GM21737 (cell line): ENCODE data around the gene P2RY6.

Experiments used
- ATAC-seq: cut with Tn5 transposase; IDR thresholded peaks from one replicate; pipeline ENCODE4 v1.9.1; 2021; ENCODE audit warnings: mild to moderate bottlenecking, moderate library complexity; ENCODE audit not compliant: unreplicated experiment

Gene P2RY6

DNA sequence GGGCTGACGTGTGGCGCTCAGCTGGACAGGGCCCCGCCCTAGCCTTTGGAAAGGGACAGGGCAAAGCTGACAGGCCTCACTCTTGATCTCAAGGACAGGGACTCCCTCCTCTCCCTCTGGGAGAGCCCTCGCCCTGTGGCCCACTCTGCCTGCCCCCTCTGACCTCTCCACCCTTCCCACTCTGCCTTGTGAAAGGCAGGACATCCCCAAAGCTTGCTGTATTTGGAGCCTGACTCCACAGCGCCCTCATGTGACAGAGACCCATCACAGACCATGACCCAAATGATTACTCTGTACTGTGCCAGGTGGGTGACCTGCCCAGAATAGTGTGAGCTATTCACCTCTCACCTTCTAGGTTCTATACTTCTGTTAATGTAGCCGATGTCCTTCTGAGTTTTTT is 35.3 kb upstream of the P2RY6 start:
- no peak for ATAC-seq

DNA sequence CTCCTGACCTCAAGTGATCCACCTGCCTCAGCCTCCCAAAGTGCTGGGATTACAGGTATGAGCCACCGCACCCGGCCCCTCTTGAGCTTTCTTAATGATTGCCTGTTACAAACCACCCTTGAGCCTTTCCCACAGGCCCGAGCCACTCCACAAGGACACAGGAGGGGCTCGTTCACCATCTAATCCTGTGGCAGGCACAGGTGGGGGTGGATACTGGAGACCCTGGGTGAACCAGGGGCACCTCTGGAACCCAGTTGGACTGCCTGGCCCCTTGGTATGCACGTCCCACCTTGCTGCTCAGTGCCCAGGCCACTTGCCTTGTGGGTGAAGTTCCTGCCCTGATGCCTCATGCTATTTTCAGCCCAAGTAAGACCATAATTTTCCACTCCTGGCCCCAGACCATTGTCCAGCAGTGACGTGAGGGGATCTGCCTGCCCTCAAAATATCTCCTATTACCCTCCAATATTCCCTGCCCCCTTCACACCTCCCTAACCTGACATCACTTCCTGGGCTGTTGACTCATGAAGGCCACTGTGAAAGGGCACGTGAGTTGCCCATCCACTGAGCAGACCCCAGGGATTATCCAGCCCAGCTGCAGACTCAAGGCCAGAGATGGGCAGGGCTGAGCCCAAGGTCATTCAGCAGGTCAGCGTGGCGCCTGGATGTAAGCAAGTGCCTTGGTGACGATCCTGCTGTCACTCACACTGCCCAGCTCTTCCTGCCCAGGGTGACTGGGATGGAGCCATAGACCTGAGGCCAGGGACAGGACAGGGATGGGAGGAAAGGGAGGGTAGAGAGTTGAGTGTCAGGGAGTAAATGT is 34.5 kb upstream of the P2RY6 start:
- no peak for ATAC-seq

DNA sequence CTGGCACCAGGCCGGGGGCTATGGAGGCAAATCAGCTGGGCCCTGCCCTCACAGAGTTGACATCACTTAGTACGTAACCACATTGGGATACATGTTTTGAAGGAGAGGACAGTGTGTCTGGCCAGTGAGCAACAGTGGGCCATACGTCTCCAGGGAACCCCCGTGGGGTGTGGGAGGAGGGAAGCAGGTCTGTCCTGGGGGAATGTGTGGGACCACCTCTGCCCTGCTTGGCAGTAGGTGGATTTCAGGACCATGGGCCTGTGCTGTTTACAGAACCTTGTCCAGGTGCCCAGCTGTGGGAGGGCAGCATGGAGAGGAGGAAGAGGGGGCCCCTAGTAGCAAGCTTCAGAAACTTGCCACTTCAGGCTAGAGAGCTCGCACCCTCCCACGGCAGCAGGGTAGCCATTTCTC is 33.0 kb upstream of the P2RY6 start:
- ATAC-seq, result no peak

DNA sequence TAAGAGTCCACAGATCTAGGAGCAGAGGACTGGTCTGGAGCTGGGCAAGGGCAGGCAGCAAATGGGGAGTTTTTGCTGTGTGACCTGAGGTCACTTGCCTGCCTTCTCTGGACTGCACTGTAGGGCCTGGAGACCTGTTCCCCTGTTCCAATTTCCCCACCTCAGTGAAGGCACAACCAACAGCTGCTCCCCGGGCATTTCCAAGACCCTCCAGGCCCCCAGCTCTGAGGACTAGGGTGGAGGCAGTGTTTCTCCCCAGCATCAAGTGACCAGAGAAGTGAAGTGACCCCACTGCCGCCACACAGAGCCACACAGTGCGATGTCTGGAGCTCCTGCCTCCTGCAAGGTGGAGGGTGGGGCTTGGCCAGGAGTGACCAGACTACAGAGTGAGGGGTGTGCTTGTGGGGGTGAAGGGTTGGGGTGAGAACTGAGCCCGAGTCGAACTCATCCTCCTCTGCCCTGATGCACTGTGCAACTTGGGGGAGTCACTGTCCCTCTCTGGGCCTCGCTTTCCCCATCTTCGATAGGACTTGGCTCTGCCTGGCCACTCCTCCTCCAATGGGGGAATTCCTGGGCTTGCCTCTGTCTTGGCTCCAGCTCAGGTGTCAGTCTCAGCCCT is 32.5 kb upstream of the P2RY6 start:
- no peak for ATAC-seq

DNA sequence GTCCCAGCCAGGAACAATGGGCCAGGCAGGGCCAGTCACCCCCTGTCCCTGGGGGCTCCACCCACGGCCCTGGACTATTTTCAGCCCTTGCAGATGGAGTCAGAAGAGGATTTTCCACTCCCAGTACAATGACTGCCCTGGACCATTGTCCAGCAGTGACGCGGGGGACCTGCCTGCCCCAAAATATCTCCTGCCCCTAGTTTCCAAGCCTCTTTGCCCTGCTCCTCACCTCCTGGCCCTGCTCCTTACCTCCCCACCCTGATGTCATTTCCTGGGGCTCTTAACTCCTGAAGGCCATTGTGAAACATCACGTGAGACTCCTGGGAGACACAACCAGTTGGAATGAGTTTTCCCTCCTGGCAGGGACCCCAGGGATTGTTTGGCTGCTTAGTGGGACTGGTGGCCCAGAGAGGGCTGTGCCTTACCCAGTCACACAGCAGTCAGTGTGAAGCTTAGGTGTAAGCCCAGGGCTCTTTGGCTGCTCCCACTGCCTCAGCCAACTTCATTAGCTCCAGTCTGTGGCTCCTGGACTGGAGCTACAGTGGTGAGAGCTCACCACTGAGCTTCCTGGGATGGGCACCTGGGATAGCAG is 31.9 kb upstream of the P2RY6 start:
- no peak for ATAC-seq

DNA sequence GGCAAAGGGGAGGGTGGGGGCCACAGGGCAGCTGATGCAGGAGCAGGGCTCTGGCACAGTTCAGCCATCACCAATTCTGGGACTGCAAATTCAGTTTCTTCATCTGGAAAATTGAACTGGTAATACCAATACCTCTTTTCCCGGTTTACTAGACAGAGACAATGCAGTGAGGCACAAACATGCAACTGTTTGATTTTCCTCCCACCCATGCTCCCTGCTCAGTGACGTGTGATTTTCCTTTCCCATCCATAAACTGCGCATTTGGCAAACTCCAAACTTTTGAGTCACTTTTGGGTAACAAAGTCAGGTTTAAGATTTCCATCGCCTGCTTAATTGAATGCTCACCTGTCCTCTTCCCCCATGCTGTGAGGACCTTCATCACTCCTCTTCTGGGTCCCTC is 30.8 kb upstream of the P2RY6 start:
- no peak for ATAC-seq

DNA sequence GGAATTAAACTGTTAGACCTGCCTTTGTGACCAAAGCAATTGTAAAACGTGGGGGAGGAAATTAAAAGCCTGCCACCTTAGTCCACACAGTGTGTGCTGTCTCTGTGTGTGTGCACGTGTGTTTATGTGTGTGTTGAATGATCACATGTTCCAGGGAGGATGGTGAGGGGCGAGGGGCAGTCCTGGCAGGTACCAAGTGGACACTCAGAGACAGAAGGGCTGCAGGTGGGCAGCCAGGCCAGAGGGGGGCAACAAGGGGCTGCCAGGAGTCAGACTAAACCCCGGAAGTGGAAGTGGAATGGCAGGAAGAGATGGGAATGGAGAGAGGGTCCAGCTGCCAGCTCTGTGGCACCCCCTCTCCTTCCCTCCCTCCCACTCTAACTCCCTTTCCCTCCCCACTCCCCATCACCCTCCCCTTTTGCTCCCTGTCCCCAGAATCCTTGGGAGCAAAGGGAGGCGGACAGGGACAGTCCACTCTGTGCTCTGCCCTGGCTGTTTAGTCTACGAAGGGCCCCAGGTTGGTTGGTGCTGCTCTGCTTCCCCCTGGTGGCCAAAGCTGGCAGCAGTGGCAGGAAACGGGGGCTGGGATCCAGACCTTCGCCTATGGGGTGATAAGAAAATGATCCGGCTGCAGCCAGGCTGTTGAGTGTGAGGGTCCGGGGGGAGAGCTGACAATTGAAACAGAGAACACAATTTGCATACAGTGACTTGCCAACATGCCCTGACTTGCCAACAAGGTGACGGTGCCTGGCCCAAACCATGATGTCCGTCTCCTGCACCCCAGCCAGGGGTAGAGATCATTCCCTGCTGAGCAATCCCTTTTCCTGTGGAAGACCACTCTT is 29.7 kb upstream of the P2RY6 start:
- ATAC-seq, result no peak

DNA sequence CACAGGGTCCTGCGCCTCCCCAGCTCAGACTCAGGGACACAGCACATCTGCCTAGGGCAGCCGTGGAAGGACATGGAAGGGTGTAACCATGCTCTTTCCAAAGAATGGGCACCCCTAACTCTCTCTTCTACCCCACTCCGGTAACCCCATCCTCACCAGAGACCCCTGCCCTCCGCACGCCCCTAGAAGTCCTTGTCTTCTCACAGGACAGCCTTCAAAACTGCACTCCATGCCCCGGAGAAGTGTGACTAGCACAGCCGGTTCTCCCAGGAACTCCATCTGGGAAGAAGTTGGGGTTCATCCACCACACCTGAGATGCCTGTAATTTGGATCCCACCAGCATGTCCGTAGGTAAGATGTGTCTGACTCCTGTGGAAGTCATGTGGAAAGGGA is 29.0 kb upstream of the P2RY6 start:
- ATAC-seq, result no peak

DNA sequence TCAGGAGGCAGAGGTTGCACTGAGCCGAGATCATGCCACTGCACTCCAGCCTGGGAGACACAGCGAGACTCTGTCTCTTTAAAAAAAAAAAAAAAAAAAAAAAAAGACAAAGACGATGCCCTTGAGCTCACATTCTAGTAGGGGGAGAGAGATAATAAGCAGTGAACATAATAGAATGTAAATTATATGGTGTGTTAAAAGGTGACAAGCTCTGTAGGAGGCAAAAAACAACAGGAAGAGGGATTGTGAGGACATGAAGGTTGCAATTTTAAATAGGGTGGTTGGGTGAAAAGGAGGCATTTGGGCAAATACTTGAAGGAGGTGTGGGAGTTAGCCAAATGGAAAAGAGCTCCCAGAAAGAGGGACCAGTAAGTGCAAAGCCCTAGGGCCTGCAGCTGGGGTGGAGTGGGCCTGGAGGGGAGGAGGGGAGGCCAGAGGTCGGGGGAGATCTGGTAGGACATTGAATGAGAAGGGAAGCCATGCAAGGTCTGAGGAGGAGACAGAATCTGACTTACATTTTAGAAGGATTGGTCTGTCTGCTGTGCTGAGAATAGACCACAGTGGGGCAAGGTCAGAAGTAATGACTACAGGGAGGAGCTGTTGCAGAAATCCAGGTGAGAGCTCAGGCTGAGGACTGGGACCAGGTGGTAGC is 27.4 kb upstream of the P2RY6 start:
- ATAC-seq, result no peak

DNA sequence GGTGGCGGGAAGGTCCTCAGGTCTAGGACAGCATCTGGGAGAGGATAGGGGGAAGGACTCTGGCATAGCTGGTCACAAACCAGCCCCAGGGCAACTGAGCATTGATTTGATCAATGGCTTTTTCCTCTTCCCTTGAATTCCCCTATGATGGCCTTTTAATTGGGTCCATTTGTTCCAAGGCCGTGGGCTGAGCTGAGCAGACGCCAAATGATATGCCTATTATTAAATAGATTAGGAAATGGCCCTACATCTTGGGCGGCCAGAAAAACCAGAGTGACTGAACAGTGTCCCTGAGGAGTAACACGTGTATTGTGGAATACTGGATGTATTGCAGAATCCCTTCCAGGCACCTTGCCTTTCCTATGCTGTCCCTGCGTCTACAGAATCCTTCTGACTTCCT is 26.7 kb upstream of the P2RY6 start:
- ATAC-seq, result no peak

DNA sequence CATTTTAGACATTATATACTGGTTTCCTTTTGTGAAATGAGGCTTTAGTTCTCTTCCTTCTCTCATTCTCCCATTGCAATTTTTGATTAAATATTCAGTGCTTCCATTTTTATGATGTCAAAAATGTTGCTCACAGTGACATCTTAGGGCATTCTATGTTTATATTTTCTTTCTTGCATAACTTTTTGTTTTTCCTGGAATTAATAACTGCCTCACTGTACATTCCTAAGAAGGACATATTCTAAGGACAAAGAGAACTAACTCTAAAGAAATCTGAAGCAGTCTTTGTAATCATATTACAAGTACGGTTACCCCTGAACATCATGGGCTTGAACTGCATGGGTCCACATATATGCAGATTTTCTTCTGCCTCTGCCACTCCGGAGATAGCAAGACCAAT is 25.8 kb upstream of the P2RY6 start:
- no peak for ATAC-seq

DNA sequence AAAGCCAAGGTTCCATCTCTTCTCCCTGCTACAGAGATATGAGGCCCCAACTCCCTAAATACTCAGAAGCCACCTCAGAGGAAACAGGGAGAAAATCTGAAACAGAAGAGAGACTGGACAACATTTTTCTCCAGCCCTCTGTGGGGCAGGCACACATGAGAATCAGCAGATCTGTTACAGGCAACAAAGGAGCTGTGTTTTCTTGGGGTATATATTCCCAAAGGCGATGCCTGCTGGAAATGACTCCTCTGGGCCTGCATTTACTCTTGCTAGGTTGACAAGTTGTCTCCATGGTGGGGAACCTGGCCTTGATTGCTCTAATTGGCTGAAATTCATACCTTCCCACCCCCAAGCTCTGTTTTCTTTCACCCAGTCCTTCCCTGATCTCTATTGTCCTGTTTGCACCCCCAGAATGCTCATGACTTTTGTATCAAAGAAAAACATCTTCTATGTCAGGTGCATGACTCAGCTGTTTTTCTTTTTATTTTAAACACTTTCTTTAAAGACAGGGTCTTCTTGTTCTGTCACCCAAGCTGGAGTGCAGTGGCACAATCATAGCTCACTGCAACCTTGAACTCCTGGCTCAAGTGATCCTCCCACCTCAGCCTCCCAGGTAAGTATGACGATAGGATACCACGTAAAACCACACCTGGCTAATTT is 23.5 kb upstream of the P2RY6 start:
- no peak for ATAC-seq

DNA sequence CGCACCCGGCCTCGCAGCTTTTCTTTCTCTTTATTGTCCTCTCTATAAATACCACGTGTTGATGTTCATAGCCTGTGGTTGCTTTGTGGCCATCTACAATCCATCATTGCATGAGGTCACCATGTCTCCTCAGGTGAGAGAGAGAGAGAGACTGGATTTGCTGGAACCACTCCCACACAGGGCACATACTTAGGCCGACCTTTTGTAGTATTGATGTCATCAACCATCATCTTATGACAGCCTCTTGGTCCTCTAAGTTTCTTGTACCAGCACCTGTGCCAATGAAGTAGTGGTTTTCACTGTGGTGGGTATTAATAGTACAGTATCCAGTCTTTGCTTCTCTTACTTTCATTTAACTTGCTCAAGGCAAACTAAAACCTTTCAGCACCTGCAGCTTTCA is 22.8 kb upstream of the P2RY6 start:
- no peak for ATAC-seq

DNA sequence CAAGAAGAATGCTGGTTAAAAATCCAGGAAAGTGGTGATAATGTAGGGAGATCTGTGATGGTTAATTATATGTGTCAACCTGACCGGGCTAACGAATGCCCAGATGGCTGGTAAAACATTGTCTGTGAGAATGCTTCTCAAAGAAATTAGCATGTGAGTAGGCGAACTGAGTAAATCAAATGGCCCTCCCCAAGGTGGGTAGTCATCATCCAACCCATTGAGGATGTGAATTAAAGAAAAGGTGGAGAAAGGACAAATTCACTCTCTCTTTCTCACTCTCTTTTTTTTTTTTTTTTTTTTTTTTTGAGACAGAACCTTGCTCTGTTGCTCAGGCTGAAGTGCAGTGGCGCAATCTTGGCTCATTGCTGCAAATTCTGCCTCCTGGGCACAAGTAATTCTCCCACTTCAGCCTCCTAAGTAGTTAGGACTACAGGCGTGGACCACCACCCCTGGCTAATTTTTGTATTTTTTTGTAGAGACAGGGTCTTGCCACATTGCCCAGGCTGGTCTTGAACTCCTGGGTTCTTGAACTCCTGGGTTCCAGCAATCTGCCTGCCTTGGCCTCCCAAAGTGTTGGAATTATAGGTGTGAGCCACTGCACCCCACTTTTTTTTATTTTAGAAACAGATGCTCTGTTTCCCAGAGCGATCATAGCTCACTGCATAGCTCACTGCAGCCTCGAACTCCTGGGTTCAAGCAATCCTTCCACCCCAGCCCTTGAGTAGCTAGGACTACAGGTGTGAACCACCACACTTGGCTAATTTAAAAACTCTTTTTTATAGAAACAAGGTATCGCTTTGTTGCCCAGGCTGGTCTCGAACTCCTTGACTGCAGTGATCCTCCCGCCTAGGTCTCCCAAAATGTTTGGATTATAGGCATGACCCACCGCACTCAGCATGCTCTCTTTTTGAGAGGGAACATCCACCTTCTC is 22.0 kb upstream of the P2RY6 start:
- ATAC-seq, result no peak

DNA sequence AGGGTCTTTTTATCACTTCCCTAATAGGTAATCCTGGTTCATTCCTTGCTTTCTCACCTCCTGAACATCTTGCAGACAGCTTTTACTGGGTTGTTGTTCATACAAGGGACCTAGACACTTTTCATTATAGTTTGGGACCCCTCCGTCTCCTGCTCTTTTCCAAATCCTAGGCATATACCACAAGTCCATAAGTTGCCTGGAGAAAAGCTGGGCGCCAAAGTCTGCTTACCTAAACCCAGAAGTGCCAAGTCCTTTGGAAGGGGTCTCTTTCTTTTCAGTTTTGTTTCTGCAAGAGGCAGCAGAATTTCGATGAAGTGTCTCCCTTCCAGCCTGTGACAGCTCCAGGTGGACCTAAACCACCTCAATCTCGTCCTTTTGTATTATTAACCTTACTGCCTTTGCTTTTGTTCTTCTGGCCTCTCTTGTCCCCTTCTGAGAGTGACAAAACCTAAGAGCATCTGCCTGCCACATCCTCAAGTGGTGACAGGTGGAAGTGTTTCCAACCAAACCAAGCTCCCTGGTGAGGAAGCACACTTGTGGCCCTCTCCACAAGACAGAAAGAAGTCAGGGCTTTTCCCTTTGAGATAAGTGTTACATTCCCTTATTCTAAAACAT is 19.5 kb upstream of the P2RY6 start:
- ATAC-seq, result no peak

DNA sequence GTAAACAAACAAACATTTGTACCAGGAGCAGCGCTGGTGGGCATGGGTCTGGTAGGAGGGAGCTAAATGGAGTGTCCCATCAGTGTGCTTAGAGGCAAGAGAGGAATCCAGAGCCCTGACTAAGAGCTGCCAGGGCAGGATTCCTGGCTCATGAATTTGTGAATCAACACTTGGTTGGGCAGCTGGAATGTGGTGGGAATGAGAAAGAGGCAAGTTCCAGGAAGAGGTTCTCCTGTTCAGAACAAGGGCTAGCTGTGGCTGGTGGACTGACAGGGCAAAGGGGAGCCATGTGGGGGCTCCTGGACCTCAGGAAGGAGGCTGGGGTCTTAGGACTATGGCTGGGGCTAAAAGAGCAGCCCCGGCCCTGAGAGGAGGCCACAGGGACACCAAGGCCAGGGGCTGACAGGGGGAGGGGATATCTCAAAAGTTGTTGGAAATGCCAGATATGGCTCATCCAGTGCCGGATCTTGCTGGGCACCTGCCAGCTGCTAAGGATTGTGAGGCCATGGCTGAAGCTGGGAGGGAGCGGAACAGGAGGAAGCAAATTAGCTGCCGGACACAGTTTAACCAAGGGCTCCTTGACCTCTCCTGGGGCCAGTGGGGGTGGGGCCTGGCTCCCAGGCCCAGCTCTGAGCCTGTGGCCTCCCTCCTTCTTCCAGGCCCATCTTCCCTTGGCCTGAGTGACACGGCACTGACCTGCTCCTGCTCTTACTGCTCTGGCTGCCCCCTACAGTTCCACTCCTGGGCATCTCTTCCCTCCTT is 14.6 kb upstream of the P2RY6 start:
- no peak for ATAC-seq

DNA sequence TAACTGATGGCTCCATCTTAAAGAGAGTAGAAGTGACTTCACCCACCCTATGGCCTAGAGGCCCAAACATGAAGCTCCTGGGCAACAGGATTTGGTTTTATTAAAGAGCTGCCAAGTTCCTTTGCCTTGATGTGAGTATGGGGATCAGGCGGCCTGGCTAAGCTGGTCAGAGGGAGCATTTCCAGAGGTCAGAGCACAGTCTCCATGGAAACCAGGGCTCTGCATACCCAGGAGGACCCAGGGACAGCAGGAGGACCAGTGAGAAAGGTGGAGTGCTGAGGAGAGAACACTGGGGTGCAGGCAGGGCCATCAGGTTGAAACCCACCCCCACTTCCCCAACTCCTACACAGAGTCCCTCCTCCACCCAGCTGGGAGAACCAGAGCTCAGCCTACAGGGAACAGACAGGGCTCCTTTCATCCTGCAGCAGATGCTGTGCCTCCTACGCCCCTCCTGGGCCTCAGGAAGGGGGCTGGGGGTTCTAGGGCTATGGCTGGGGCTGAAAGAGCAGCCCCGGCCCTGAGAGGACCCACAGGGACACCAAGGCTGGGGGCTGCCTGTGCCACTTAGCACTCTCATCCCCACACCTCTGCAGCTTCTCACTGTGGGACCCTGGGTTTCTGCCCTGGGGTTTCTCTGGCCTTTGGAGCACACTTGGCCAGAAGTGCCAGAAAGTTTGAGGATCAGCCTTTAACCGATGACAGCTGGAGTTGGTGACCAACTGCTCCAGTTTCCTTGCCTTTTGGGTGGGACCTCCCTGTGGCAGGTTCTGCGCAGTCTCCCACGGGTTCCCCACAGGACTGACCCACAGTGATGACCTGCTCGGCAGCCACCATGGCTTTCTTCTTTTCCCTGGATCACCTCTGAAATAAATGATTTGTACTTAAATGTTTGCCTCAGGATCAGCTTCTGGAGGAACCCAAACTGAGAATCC is 13.8 kb upstream of the P2RY6 start:
- no peak for ATAC-seq
